H9 (cell line): ENCODE data around the gene KIFC3. TPM values are rescaled to one million over a fixed set of nuclear protein-coding genes. Genes with fewer than 3 reads are reported as not detected.

Experiments
- DNase-seq: peaks from one replicate; pipeline ENCODE4 v3.0.0-alpha.2; 2017
- H2AFZ ChIP-seq: one replicate; pipeline ENCODE4 v1.6.1; 2013; ENCODE audit warnings: mild to moderate bottlenecking, low read length, control low read depth, moderate library complexity
- H2AK5ac ChIP-seq: 2 replicates; pipeline ENCODE4 v1.6.1; 2013; ENCODE audit warnings: low read length, control low read depth, mixed read lengths; ENCODE audit not compliant: insufficient read length
- H2BK120ac ChIP-seq: one replicate; pipeline ENCODE4 v1.6.1; 2013; ENCODE audit warnings: low read depth, mild to moderate bottlenecking, low read length, control low read depth, inconsistent platforms; ENCODE audit not compliant: poor library complexity, severe bottlenecking
- H2BK12ac ChIP-seq: 2 replicates; pipeline ENCODE4 v1.6.1; 2013; ENCODE audit warnings: low read length, control low read depth, mixed read lengths, low read depth; ENCODE audit not compliant: insufficient read length
- H2BK15ac ChIP-seq: 2 replicates; pipeline ENCODE4 v1.6.1; 2013; ENCODE audit warnings: low read depth, low read length, control low read depth
- H2BK20ac ChIP-seq: one replicate; pipeline ENCODE4 v1.6.1; 2013; ENCODE audit warnings: low read depth, mild to moderate bottlenecking, low read length, control low read depth, inconsistent platforms; ENCODE audit not compliant: poor library complexity, severe bottlenecking
- H2BK5ac ChIP-seq: 2 replicates; pipeline ENCODE4 v1.6.1; 2013; ENCODE audit warnings: low read length, control low read depth, mixed read lengths; ENCODE audit not compliant: insufficient read length
- H3K14ac ChIP-seq: 2 replicates; pipeline ENCODE4 v1.6.1; 2013; ENCODE audit warnings: low read length, control low read depth; ENCODE audit not compliant: insufficient read depth
- H3K18ac ChIP-seq: 2 replicates; pipeline ENCODE4 v1.6.1; 2013; ENCODE audit warnings: low read depth, mild to moderate bottlenecking, mixed read lengths, low read length, control low read depth; ENCODE audit not compliant: insufficient read length
- H3K23ac ChIP-seq: 2 replicates; pipeline ENCODE4 v1.6.1; 2013; ENCODE audit warnings: low read length, control low read depth, mixed read lengths, low read depth; ENCODE audit not compliant: insufficient read length
- H3K23me2 ChIP-seq: 2 replicates; pipeline ENCODE4 v1.6.1; 2013; ENCODE audit warnings: low read depth, mild to moderate bottlenecking, mixed read lengths, low read length, control low read depth; ENCODE audit not compliant: insufficient read length, poor library complexity, severe bottlenecking
- H3K27ac ChIP-seq: 2 replicates; pipeline ENCODE4 v1.5.1; 2013; ENCODE audit warnings: low read length, control low read depth, mixed read lengths, low read depth; ENCODE audit not compliant: insufficient read length
- H3K27me3 ChIP-seq: 2 replicates; pipeline ENCODE4 v1.6.1; 2013; ENCODE audit warnings: low read length, control low read depth, inconsistent platforms; ENCODE audit not compliant: insufficient read depth
- H3K4ac ChIP-seq: 2 replicates; pipeline ENCODE4 v1.6.1; 2013; ENCODE audit warnings: low read depth, mild to moderate bottlenecking, control low read depth, inconsistent platforms, low read length, moderate library complexity
- H3K4me1 ChIP-seq: 2 replicates; pipeline ENCODE4 v1.6.1; 2013; ENCODE audit warnings: low read length, control low read depth, inconsistent platforms; ENCODE audit not compliant: insufficient read depth
- H3K4me2 ChIP-seq: 2 replicates; pipeline ENCODE4 v1.6.1; 2013; ENCODE audit warnings: low read length, control low read depth, mixed read lengths; ENCODE audit not compliant: insufficient read length, insufficient read depth
- H3K56ac ChIP-seq: 2 replicates; pipeline ENCODE4 v1.6.1; 2013; ENCODE audit warnings: low read depth, mild to moderate bottlenecking, mixed read lengths, low read length, control low read depth; ENCODE audit not compliant: insufficient read length
- H3K79me1 ChIP-seq: 2 replicates; pipeline ENCODE4 v1.6.1; 2013; ENCODE audit warnings: low read depth, mild to moderate bottlenecking, moderate library complexity, low read length, control low read depth, inconsistent platforms; ENCODE audit not compliant: insufficient read depth, poor library complexity, severe bottlenecking
- H3K79me2 ChIP-seq: 2 replicates; pipeline ENCODE4 v1.6.1; 2013; ENCODE audit warnings: low read length, control low read depth, inconsistent platforms; ENCODE audit not compliant: insufficient read depth
- H3K9ac ChIP-seq: 2 replicates; pipeline ENCODE4 v1.6.1; 2013; ENCODE audit warnings: low read length, control low read depth, mixed read lengths; ENCODE audit not compliant: insufficient read length; ENCODE audit errors: extremely low read depth
- H3K9me3 ChIP-seq: one replicate; pipeline ENCODE4 v1.6.1; 2013; ENCODE audit warnings: low read depth, low read length, inconsistent platforms; ENCODE audit not compliant: control insufficient read depth
- H3T11ph ChIP-seq: one replicate; pipeline ENCODE4 v1.6.1; 2013; ENCODE audit warnings: mild to moderate bottlenecking, low read length, control low read depth, inconsistent platforms
- H4K20me1 ChIP-seq: one replicate; pipeline ENCODE4 v1.6.1; 2013; ENCODE audit not compliant: control insufficient read depth, insufficient read length, insufficient read depth
- H4K5ac ChIP-seq: 2 replicates; pipeline ENCODE4 v1.6.1; 2013; ENCODE audit warnings: low read depth, mild to moderate bottlenecking, mixed read lengths, low read length, control low read depth; ENCODE audit not compliant: insufficient read length
- H4K8ac ChIP-seq: replicated peaks from 2 replicates; pipeline ENCODE4 v1.6.1; 2013; ENCODE audit warnings: low read length, control low read depth, mixed read lengths, low read depth; ENCODE audit not compliant: insufficient read length
- H4K91ac ChIP-seq: 2 replicates; pipeline ENCODE4 v1.6.1; 2013; ENCODE audit warnings: low read depth, mild to moderate bottlenecking, moderate library complexity, mixed read lengths, low read length, control low read depth; ENCODE audit not compliant: insufficient read length
- H3K27ac Mint-ChIP-seq, 3 experiments: 2 replicates in 2 of 3; 3 replicates in 1 of 3; pipeline ENCODE4 v1.8.0; 2020 to 2021; ENCODE audit warnings: mixed read lengths in 3 of 3, mild to moderate bottlenecking in 1 of 3, moderate library complexity in 1 of 3
- H3K27me3 Mint-ChIP-seq: 2 replicates; pipeline ENCODE4 v1.8.0; 2021; ENCODE audit warnings: low read depth, mild to moderate bottlenecking, moderate library complexity, mixed read lengths
- H3K36me3 Mint-ChIP-seq, 3 experiments: 2 replicates in 2 of 3; 3 replicates in 1 of 3; pipeline ENCODE4 v1.8.0; 2020 to 2021; ENCODE audit warnings: low read depth in 3 of 3, mixed read lengths in 3 of 3; ENCODE audit not compliant: insufficient read depth in 1 of 3
- H3K4me1 Mint-ChIP-seq, 2 experiments: 2 replicates each; pipeline ENCODE4 v1.8.0; 2020; ENCODE audit warnings: mixed read lengths in 2 of 2
- H3K4me3 Mint-ChIP-seq, 2 experiments: 2 replicates in 1 of 2; 3 replicates in 1 of 2; pipeline ENCODE4 v1.8.0; 2020 to 2021; ENCODE audit warnings: mild to moderate bottlenecking in 2 of 2, mixed read lengths in 2 of 2, moderate library complexity in 1 of 2
- H3K9me3 Mint-ChIP-seq, 2 experiments: 2 replicates in 1 of 2; 3 replicates in 1 of 2; pipeline ENCODE4 v1.8.0; 2020; ENCODE audit warnings: mild to moderate bottlenecking in 2 of 2, mixed read lengths in 2 of 2, moderate library complexity in 1 of 2
- CTCF ChIP-seq: fragments of 200-600 bp; sonication (generic); conservative IDR thresholded peaks from 3 replicates; pipeline ENCODE4 v1.8.0; 2021; ENCODE audit warnings: antibody characterized with exemption, mild to moderate bottlenecking
- WGBS: extraction: QIAGEN DNeasy Blood & Tissue Kit; methylation state at CpG from one replicate; pipeline ENCODE4 v1.1.7; 2013; ENCODE audit warnings: missing lambda C conversion rate, low lambda C conversion rate, mixed read lengths; ENCODE audit not compliant: insufficient read length; ENCODE audit errors: extremely low coverage; 5-methylcytosine and 5-hydroxymethylcytosine counted together
- total RNA-seq: library from RNA; stranded (reverse); gene quantifications from 2 replicates; pipeline ENCODE4 v1.2.1, GENCODE V29; 2021

The KIFC3 gene
- total RNA-seq, 1 experiment from 2014 or later: 5.0 TPM

- Mint-ChIP-seq H3K9me3 (no peaks in the 10 kb centered on the region), H3K27me3 (no peaks in the 10 kb centered on the region; the same call in 1 of the 2 replicates), H3K27ac (no peak overlapping the region), H3K36me3 (peaks cover 0 to 30% (median 20%) of the 10 kb centered on the region in 3 experiments; a peak in 5 of 7 replicates), H3K4me1 (no peaks in the 10 kb centered on the region), H3K4me3 (no peak overlapping the region)
- no peaks in the 10 kb centered on the region for H3K79me2 ChIP-seq
- H3K79me1 ChIP-seq: no peaks in the 10 kb centered on the region
- H3T11ph ChIP-seq: no peak overlapping the region
- no peak for DNase-seq
- no peak overlapping the region for H4K8ac ChIP-seq
- H3K4me1 ChIP-seq: no peaks in the 10 kb centered on the region
- no peak overlapping the region for H3K4me2 ChIP-seq
- no peak overlapping the region for H4K5ac ChIP-seq
- H2AK5ac ChIP-seq: no peak overlapping the region
- H3K23ac ChIP-seq: no peak overlapping the region
- no peak overlapping the region for H3K9ac ChIP-seq
- no peak overlapping the region for H2BK5ac ChIP-seq
- no CpG with 5 or more reads among the region's 6 CpGs for WGBS
- no peaks in the 10 kb centered on the region for H4K20me1 ChIP-seq
- H3K14ac ChIP-seq: no peak overlapping the region; the same call in 1 of the 2 replicates
- no peak overlapping the region for H2BK15ac ChIP-seq
- no peak overlapping the region for H3K4ac ChIP-seq
- H3K27ac ChIP-seq: no peak overlapping the region
- H3K23me2 ChIP-seq: no peaks in the 10 kb centered on the region
- H4K91ac ChIP-seq: no peak overlapping the region
- H3K56ac ChIP-seq: no peak overlapping the region
- no peaks in the 10 kb centered on the region for H3K9me3 ChIP-seq
- no peak for TF ChIP-seq CTCF
- H3K27me3 ChIP-seq: no peaks in the 10 kb centered on the region
- no peak overlapping the region for H2BK120ac ChIP-seq
- H3K18ac ChIP-seq: no peak overlapping the region
- no peak overlapping the region for H2BK20ac ChIP-seq
- H2BK12ac ChIP-seq: no peak overlapping the region
- no peak overlapping the region for H2AFZ ChIP-seq
Observed at GRCh38 chr16:57752203-57752580, 50.1 kb downstream of the KIFC3 start.
